ENCODE data around the gene CCDC170. TPM values are rescaled to one million over a fixed set of nuclear protein-coding genes. Genes with fewer than 3 reads are reported as not detected.

Gene CCDC170
- total RNA-seq, 6 donors from 2014 or later: 1.7 to 28.3 (median 5.2) TPM

- no peak overlapping the region for H3K4me3 ChIP-seq
- no peaks in the 10 kb centered on the region for H3K36me3 ChIP-seq
- H3K4me1 ChIP-seq: no peaks in the 10 kb centered on the region
- H3K9me3 ChIP-seq: peaks cover 0 to 4% (median 3%) of the 10 kb centered on the region in 4 donors
- H3K27me3 ChIP-seq: no peaks in the 10 kb centered on the region
- ATAC-seq (ENCODE audit: low FRiP score in 2 of 2) (no peak), DNase-seq (no peak)
- TF ChIP-seq EP300 (IDR thresholded peaks at IDR 0.05): no peak
- TF ChIP-seq CTCF (IDR thresholded peaks at IDR 0.05): no peak
- no peak for TF ChIP-seq POLR2A (IDR thresholded peaks at IDR 0.05)
- TF ChIP-seq POLR2AphosphoS5 (IDR thresholded peaks at IDR 0.05): no peak
- no peak overlapping the region for H3K27ac ChIP-seq
- WGBS, 2 donors: 93 to 96% methylated on average over 3 of the region's 3 CpGs
Observed at GRCh38 chr6:151550618-151551017, 56.8 kb downstream of the CCDC170 start.

- DNase-seq: no peak
- Histone ChIP-seq H3K27me3 (no peaks in the 10 kb centered on the region), H3K36me3 (no peaks in the 10 kb centered on the region), H3K9me3 (peaks cover 0 to 4% (median 3%) of the 10 kb centered on the region in 4 donors), H3K27ac (no peak overlapping the region), H3K4me3 (no peak overlapping the region), H3K4me1 (no peaks in the 10 kb centered on the region)
- ATAC-seq (ENCODE audit: low FRiP score in 2 of 2): no peak
- no peak for TF ChIP-seq POLR2AphosphoS5 (IDR thresholded peaks at IDR 0.05)
- TF ChIP-seq CTCF (IDR thresholded peaks at IDR 0.05): no peak
- no peak for TF ChIP-seq POLR2A (IDR thresholded peaks at IDR 0.05)
- no peak for TF ChIP-seq EP300 (IDR thresholded peaks at IDR 0.05)
- 49 to 53% methylated on average over 6 of the region's 6 CpGs for WGBS, 2 donors
Observed at GRCh38 chr6:151551223-151551857, 57.5 kb downstream of the CCDC170 start.

- no peak for TF ChIP-seq POLR2A (IDR thresholded peaks at IDR 0.05)
- no peak for TF ChIP-seq POLR2AphosphoS5 (IDR thresholded peaks at IDR 0.05)
- H3K4me1 ChIP-seq: no peaks in the 10 kb centered on the region
- DNase-seq: no peak
- H3K36me3 ChIP-seq: no peaks in the 10 kb centered on the region
- no peak overlapping the region for H3K4me3 ChIP-seq
- 62 to 64% methylated on average over 3 of the region's 3 CpGs for WGBS, 2 donors
- peaks cover 0 to 4% (median 3%) of the 10 kb centered on the region in 4 donors for H3K9me3 ChIP-seq
- peak in 1 of 2 donors; percentile 68 for ATAC-seq (ENCODE audit: low FRiP score in 2 of 2)
- H3K27me3 ChIP-seq: no peaks in the 10 kb centered on the region
- H3K27ac ChIP-seq: no peak overlapping the region
Observed at GRCh38 chr6:151553416-151554165, 59.8 kb downstream of the CCDC170 start.

- Histone ChIP-seq H3K27me3 (no peaks in the 10 kb centered on the region), H3K9me3 (peaks cover 6 to 25% (median 19%) of the 10 kb centered on the region in 4 donors), H3K4me3 (no peak overlapping the region), H3K36me3 (no peaks in the 10 kb centered on the region), H3K4me1 (no peaks in the 10 kb centered on the region), H3K27ac (no peak overlapping the region)
- ATAC-seq (ENCODE audit: low FRiP score in 2 of 2) (no peak), DNase-seq (no peak)
- TF ChIP-seq EP300 (IDR thresholded peaks at IDR 0.05) (no peak), POLR2AphosphoS5 (IDR thresholded peaks at IDR 0.05) (no peak), CTCF (IDR thresholded peaks at IDR 0.05) (no peak), POLR2A (IDR thresholded peaks at IDR 0.05) (no peak)
Observed at GRCh38 chr6:151561238-151561637, 67.4 kb downstream of the CCDC170 start.

GRCh38 chr6:151564654-151565053 is 70.8 kb downstream of the CCDC170 start:
- no peak overlapping the region for H3K4me3 ChIP-seq
- WGBS, 2 donors: 56 to 66% methylated on average over 3 to 4 of the region's 4 CpGs
- ATAC-seq (ENCODE audit: low FRiP score in 2 of 2): peak in 1 of 2 donors; percentile 63

More at GRCh38 chr6:151564654-151565053, 70.8 kb downstream of the CCDC170 start:
- Histone ChIP-seq H3K36me3 (no peaks in the 10 kb centered on the region), H3K9me3 (peaks cover 6 to 25% (median 19%) of the 10 kb centered on the region in 4 donors), H3K27ac (no peak overlapping the region), H3K4me1 (no peaks in the 10 kb centered on the region), H3K27me3 (no peaks in the 10 kb centered on the region)
- TF ChIP-seq POLR2AphosphoS5 (IDR thresholded peaks at IDR 0.05) (no peak), EP300 (IDR thresholded peaks at IDR 0.05) (no peak), CTCF (IDR thresholded peaks at IDR 0.05) (no peak), POLR2A (IDR thresholded peaks at IDR 0.05) (no peak)
- DNase-seq: no peak

Measured in upper lobe of left lung (tissue), 6 donors.